Astrocyte (in vitro differentiated cells and primary cell): ENCODE measurements around the gene KCTD19.

Source experiments
- CTCF ChIP-seq: IDR thresholded peaks from 2 replicates; pipeline ENCODE4 v1.5.1; 2011; ENCODE audit warnings: low read depth, mild to moderate bottlenecking, inconsistent platforms, low read length, moderate library complexity; ENCODE audit not compliant: insufficient read depth
- EZH2 ChIP-seq: IDR thresholded peaks from 2 replicates; pipeline ENCODE4 v1.6.1; 2012; ENCODE audit warnings: mild to moderate bottlenecking, low read length, inconsistent platforms; ENCODE audit not compliant: insufficient read depth

GRCh38 chr16:67287960-67288359, 38.6 kb downstream of the KCTD19 start:
- TF ChIP-seq CTCF: no peak
- no peak for TF ChIP-seq EZH2
